GM19452 (cell line): ENCODE measurements around the gene HNRNPA0.

Experiments used
- ATAC-seq: cut with Tn5 transposase; IDR thresholded peaks from one replicate; pipeline ENCODE4 v1.9.1; 2021; ENCODE audit not compliant: unreplicated experiment

HNRNPA0 gene

GRCh38 chr5:137754961-137755762 lies 999 bp upstream of the HNRNPA0 start:
- ATAC-seq, result peak; percentile 10

GRCh38 chr5:137753691-137754187 lies 424 bp downstream of the HNRNPA0 start:
- peak; percentile 3 for ATAC-seq

- no peak for ATAC-seq
Observed at GRCh38 chr5:137752905-137753690, 1.1 kb downstream of the HNRNPA0 start.

GRCh38 chr5:137751869-137752491 lies 2.2 kb downstream of the HNRNPA0 start:
- no peak for ATAC-seq

GRCh38 chr5:137750436-137750835 lies 3.7 kb downstream of the HNRNPA0 start:
- ATAC-seq, result no peak

GRCh38 chr5:137747848-137748247 lies 6.3 kb downstream of the HNRNPA0 start:
- no peak for ATAC-seq

GRCh38 chr5:137743031-137743640 lies 11.0 kb downstream of the HNRNPA0 start:
- ATAC-seq, result peak; percentile 70

- no peak for ATAC-seq
Observed at GRCh38 chr5:137741718-137742117, 12.4 kb downstream of the HNRNPA0 start.

GRCh38 chr5:137739737-137740136 lies 14.4 kb downstream of the HNRNPA0 start:
- no peak for ATAC-seq

GRCh38 chr5:137738947-137739346 lies 15.2 kb downstream of the HNRNPA0 start:
- no peak for ATAC-seq

- ATAC-seq, result no peak
Observed at GRCh38 chr5:137737349-137738131, 16.6 kb downstream of the HNRNPA0 start.

- ATAC-seq, result no peak
Observed at GRCh38 chr5:137736496-137736895, 17.7 kb downstream of the HNRNPA0 start.

- ATAC-seq, result peak; percentile 55
Observed at GRCh38 chr5:137735555-137736284, 18.4 kb downstream of the HNRNPA0 start, which contains the start of gene KLHL3. KLHL3 (minus strand) TSS chr5:137736089; CDS start chr5:137735646, 443 bp downstream.

- peak; percentile 26 for ATAC-seq
Observed at GRCh38 chr5:137734962-137735554, 19.1 kb downstream of the HNRNPA0 start.

- no peak for ATAC-seq
Observed at GRCh38 chr5:137734331-137734730, 19.8 kb downstream of the HNRNPA0 start.

- ATAC-seq, result no peak
Observed at GRCh38 chr5:137733922-137734321, 20.2 kb downstream of the HNRNPA0 start.

GRCh38 chr5:137733006-137733405 lies 21.2 kb downstream of the HNRNPA0 start:
- no peak for ATAC-seq

- no peak for ATAC-seq
Observed at GRCh38 chr5:137731176-137731575, 23.0 kb downstream of the HNRNPA0 start.

- no peak for ATAC-seq
Observed at GRCh38 chr5:137730336-137730735, 23.8 kb downstream of the HNRNPA0 start.
